Ovary (tissue), 9 donors: Measurements from ENCODE around the gene HAUS3. TPM values are rescaled to one million over a fixed set of nuclear protein-coding genes. Genes with fewer than 3 reads are reported as not detected.

Experiments used
- DNase-seq, 5 donors: peaks; one replicate each; pipeline ENCODE4 v3.0.0-alpha.2; 2019 to 2020
- H3K27ac ChIP-seq, 2 donors: fragments of 200-600 bp; one replicate each; pipeline versions ENCODE4 v1.5.1 to v1.8.0; 2019 to 2022
- H3K27me3 ChIP-seq: fragments of 200-600 bp; one replicate; pipeline ENCODE4 v1.8.0; 2022
- H3K36me3 ChIP-seq: fragments of 200-600 bp; sonication (generic); one replicate; pipeline ENCODE4 v1.5.1; 2019
- H3K4me1 ChIP-seq: one replicate; pipeline ENCODE4 v1.8.1; 2013; ENCODE audit warnings: mild to moderate bottlenecking, moderate library complexity; ENCODE audit not compliant: insufficient read depth
- H3K4me3 ChIP-seq: fragments of 200-600 bp; sonication (generic); one replicate; pipeline ENCODE4 v1.5.1; 2017
- H3K9me3 ChIP-seq, 2 donors: fragments of 200-600 bp in 1 of 2; sonication (generic) in 1 of 2; one replicate each; pipeline versions ENCODE4 v1.5.1 to v1.8.1; 2013 to 2019; ENCODE audit warnings: mild to moderate bottlenecking in 1 of 2, moderate library complexity in 1 of 2
- EP300 ChIP-seq: sonication (generic); formaldehyde crosslinking; IDR thresholded peaks from one replicate; pipeline ENCODE4 v1.6.1; 2017; ENCODE audit warnings: antibody characterized with exemption
- POLR2A ChIP-seq: fragments of 450-650 bp; IDR thresholded peaks from one replicate; pipeline ENCODE4 v1.6.1; 2017; ENCODE audit warnings: antibody characterized with exemption, mild to moderate bottlenecking, moderate library complexity
- WGBS, 3 donors: extraction: QIAGEN DNeasy Blood & Tissue Kit in 1 of 3; methylation state at CpG; one replicate each; pipeline versions ENCODE4 v1.1.5 to v1.1.7; 2013 to 2017; 5-methylcytosine and 5-hydroxymethylcytosine counted together
- intact Hi-C, 4 donors: fragments of 100-400 bp; cut with DNase I; formaldehyde crosslinking; loops; one replicate each; pipeline versions ENCODE4 v1.11.0 to v1.15.1; 2022 to 2023
- polyA plus RNA-seq, 2 donors: library from polyadenylated mRNA; stranded (reverse); fragments of 200-250 nt in 1 of 2; fragments of 350-450 nt in 1 of 2; fragmentation: Illumina TruSeq in 1 of 2; extraction: RNeasy Lipid Tissue Mini Kit (QIAGEN cat#74804) in 1 of 2; gene quantifications; one replicate each; pipeline ENCODE4 v1.2.3, GENCODE V29; 2013 to 2014
- total RNA-seq, 7 donors: library from RNA; depleted of rRNA in 2 of 7; stranded (reverse); fragments of >200 nt in 2 of 7; fragmentation: NEBNext Ultra II Directional in 3 of 7; extraction: Animal tissue kit (Norgen Biotek cat#: 25700) in 3 of 7; gene quantifications; one replicate each; pipeline versions ENCODE4 v1.1.0 to v1.2.4, GENCODE V29; 2016 to 2023
- TF ChIP-seq, protein P1 (sequence below), 3 donors: fragments of 450-650 bp in 2 of 3; fragments of 200-600 bp in 1 of 3; IDR thresholded peaks; one replicate each; pipeline versions ENCODE4 v1.5.1 to v1.8.0; 2016 to 2022; ENCODE audit warnings: antibody characterized with exemption in 3 of 3, mild to moderate bottlenecking in 1 of 3
- donor health status: DM: no; HTN: no; CAD: no; lungs with moderate emphysema.
- donor health status: DM: no; HTN: no; CAD: no.
- donor health status: Bipolar disorder and iron deficiency.
- donor health status: DM: yes; HTN: yes; CAD: no.
- donor health status: DM: no; HTN: no; CAD: no.
- donor health status: DM: yes; HTN: yes; CAD: no.

The HAUS3 gene
- total and polyA plus RNA-seq, 9 donors: 8.2 to 17.4 (median 12.5) TPM

DNA sequence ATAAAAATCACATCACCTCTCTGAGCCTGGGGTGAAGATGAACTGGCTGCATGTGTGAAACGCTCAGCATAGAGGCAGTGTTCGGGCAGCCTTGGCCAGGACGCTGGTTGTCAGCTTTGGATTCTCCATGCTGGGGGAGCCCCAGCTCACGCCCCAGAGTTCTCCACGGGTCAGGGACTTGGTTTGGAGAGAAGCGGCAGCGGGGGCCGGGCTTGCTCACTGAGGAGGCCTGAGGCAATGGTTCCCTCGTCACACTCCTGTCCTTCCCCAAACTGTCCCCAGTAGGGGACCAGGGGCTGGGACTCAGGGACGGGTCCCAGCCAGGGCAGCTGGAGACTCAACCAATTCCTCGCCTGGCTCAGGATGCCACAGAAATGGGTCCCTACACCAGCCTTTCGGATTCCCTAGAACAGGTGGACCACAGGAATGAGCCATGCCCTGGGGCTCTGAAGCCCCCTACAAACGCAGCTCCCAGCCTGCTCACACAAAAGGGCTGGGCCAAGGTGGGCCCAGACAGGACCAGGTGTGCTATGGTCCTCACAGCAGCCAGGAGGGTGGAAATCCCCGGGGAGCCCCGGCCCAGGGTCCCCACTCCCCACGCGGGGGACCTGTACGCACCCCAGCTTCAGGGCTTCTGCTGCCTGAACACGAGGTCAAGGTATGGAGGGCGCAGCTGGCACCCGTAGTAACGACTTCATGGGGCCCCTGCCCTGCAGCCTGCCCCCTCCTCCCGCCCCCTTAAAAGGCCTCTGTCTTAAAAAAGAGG, 18.6 kb upstream of the HAUS3 start:
- WGBS, 3 donors: 13 to 15% (median 13%) methylated on average over 20 to 23 of the region's 23 CpGs
- Histone ChIP-seq H3K27ac (peak overlapping the region; percentile 76 to 89), H3K4me3 (peak overlapping the region; percentile 93), H3K4me1 (peaks cover 22% of the 10 kb centered on the region), H3K27me3 (no peaks in the 10 kb centered on the region), H3K36me3 (no peaks in the 10 kb centered on the region), H3K9me3 (no peaks in the 10 kb centered on the region)
- TF ChIP-seq, protein P1, sequence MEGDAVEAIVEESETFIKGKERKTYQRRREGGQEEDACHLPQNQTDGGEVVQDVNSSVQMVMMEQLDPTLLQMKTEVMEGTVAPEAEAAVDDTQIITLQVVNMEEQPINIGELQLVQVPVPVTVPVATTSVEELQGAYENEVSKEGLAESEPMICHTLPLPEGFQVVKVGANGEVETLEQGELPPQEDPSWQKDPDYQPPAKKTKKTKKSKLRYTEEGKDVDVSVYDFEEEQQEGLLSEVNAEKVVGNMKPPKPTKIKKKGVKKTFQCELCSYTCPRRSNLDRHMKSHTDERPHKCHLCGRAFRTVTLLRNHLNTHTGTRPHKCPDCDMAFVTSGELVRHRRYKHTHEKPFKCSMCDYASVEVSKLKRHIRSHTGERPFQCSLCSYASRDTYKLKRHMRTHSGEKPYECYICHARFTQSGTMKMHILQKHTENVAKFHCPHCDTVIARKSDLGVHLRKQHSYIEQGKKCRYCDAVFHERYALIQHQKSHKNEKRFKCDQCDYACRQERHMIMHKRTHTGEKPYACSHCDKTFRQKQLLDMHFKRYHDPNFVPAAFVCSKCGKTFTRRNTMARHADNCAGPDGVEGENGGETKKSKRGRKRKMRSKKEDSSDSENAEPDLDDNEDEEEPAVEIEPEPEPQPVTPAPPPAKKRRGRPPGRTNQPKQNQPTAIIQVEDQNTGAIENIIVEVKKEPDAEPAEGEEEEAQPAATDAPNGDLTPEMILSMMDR (IDR thresholded peaks at IDR 0.05): no peak
- TF ChIP-seq POLR2A (no peak), EP300 (no peak)
- intact Hi-C loops: loop anchor here in 2 of 4 donors (5.0 to 10.0 kb wide), 4 partner anchors 154 to 582 kb away; partner anchors contain the start of genes ADD1 (in 1 of the 2), CFAP99 (in 1 of the 2), FAM193A (in 1 of the 2) and RNF4 (in 1 of the 2)
- peak; percentile 28 to 60 (median 48) for DNase-seq

DNA sequence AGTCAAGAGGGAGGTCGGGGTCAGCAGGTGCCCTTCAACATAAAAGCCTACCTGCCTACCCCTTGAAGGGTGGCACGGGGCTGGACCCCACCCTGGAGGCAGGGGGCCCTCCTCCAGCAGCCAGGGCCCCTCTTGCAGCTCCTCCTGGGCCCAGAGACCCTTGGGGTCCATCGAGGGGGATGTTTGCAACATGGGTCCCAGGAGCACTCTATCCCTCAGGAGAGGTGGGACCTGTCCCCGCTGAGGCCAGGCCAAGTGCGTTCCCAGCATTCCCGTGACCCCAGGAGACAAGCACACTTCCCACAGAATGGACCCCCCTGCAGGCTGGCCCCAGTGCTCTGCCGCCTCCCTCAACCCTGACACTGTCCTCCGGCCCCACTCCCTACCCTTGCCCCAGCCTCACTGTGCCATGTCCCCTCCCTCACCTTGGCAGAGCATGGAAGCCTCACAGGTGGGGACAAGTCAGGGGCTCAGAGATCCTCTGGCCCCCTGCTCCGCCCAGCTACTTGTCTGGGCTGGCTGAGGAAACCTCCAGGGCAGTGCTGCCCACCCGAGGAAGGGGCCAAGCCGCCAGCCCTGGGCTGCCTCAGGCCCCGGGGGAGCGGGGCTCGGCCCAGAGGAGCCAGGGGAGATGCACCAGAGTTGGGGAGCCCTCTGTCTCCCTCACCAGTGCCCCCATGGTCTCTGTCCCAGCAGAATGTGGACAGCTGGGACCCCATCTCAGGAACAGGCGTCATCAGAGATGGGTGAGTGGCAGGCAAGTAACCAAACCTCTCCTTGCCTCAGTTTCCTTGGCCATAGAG, 17.8 kb upstream of the HAUS3 start:
- intact Hi-C loops: loop anchor here (5.0 to 10.0 kb wide), 5 partner anchors 155 to 583 kb away; partner anchors contain the start of genes CFAP99 (in 2 of the 4), FAM193A (in 2 of the 4), ZFYVE28 (in 2 of the 4) and ADD1 (in 1 of the 4)
- no peaks in the 10 kb centered on the region for H3K9me3 ChIP-seq
- no peaks in the 10 kb centered on the region for H3K27me3 ChIP-seq
- H3K36me3 ChIP-seq: no peaks in the 10 kb centered on the region
- peaks cover 24% of the 10 kb centered on the region for H3K4me1 ChIP-seq
- WGBS, 3 donors: 55 to 73% (median 61%) methylated on average over 13 to 15 of the region's 15 CpGs
- TF ChIP-seq, protein P1 (IDR thresholded peaks at IDR 0.05): no peak
- TF ChIP-seq POLR2A (no peak), EP300 (no peak)
- H3K27ac ChIP-seq: peak overlapping the region; percentile 76 to 89
- peak overlapping the region; percentile 93 for H3K4me3 ChIP-seq
- peak in 4 of 5 donors; percentile 12 to 42 (median 36) for DNase-seq

DNA sequence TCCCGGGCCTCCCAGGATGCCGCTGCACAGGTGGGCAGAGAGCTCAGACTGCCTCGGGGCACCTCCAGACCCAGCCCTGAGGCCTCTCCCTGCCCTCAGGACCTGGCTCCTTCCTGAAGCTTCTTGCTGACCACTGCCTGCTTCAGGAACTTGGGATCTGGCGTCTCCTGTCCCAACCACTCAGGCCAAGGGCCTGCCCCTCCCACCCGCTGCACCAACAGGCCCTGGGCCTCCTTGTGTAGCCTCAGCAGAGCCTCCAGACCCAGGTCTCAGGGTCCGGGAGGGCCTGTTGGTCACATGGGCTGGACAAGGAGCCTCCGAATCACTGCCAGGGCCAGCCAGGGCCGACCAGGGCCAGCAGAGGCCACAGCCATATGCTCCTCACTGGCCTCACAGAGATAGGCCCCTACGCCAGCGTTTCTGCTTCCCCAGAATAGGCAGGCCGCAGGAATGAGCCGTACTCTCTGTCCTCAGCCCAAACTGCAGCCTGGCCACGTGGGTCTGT, 17.2 kb upstream of the HAUS3 start:
- H3K27me3 ChIP-seq: no peaks in the 10 kb centered on the region
- H3K36me3 ChIP-seq: no peaks in the 10 kb centered on the region
- H3K4me1 ChIP-seq: peaks cover 24% of the 10 kb centered on the region
- H3K27ac ChIP-seq: peak overlapping the region; percentile 56 to 76
- 51 to 59% (median 58%) methylated on average over 12 to 13 of the region's 13 CpGs for WGBS, 3 donors
- TF ChIP-seq, protein P1 (IDR thresholded peaks at IDR 0.05): no peak
- TF ChIP-seq EP300: no peak
- no peak for TF ChIP-seq POLR2A
- H3K4me3 ChIP-seq: no peak overlapping the region
- intact Hi-C loops: loop anchor here in 2 of 4 donors (5.0 to 10.0 kb wide), 2 partner anchors 158 to 276 kb away; partner anchors contain the start of genes CFAP99 (in 1 of the 2), FAM193A (in 1 of the 2) and ZFYVE28 (in 1 of the 2)
- peak in 4 of 5 donors; percentile 21 to 41 (median 28) for DNase-seq
- H3K9me3 ChIP-seq: no peaks in the 10 kb centered on the region
